ENCODE data around the gene LSS. TPM values are rescaled to one million over a fixed set of nuclear protein-coding genes. Genes with fewer than 3 reads are reported as not detected.

LSS gene
- total RNA-seq, 1 donor from 2014 or later: 26.7 TPM

- Mint-ChIP-seq H3K9me3 (no peaks in the 10 kb centered on the region), H3K4me1 (no peaks in the 10 kb centered on the region), H3K4me3 (no peak overlapping the region), H3K36me3 (peaks cover 31% of the 10 kb centered on the region), H3K27me3 (ENCODE audit: insufficient read depth, low read depth) (peaks cover 7% of the 10 kb centered on the region), H3K27ac (no peak overlapping the region)
- Histone ChIP-seq H2AFZ (replicated peaks) (no peak overlapping the region), H4K20me1 (ENCODE audit: low read depth) (peaks cover 3% of the 10 kb centered on the region), H3K79me2 (ENCODE audit: low read depth) (no peaks in the 10 kb centered on the region), H3K4me3 (no peak overlapping the region), H3K4me1 (no peaks in the 10 kb centered on the region), H3K27ac (no peak overlapping the region), H3K9ac (no peak overlapping the region), H3K9me3 (ENCODE audit: low read depth) (no peaks in the 10 kb centered on the region), H3K4me2 (no peak overlapping the region), H3K27me3 (no peaks in the 10 kb centered on the region), H3K36me3 (no peaks in the 10 kb centered on the region), H3F3A (ENCODE audit: low read depth) (no peaks in the 10 kb centered on the region)
- TF ChIP-seq EZH2 (IDR thresholded peaks at IDR 0.05) (no peak), EZH2phosphoT487 (IDR thresholded peaks at IDR 0.05) (no peak), CTCF (IDR thresholded peaks at IDR 0.05) (no peak)
- DNase-seq (ENCODE audit: low spot score): no peak
Measured at GRCh38 chr21:46269466-46269865, 40.9 kb upstream of the LSS start.

DNA sequence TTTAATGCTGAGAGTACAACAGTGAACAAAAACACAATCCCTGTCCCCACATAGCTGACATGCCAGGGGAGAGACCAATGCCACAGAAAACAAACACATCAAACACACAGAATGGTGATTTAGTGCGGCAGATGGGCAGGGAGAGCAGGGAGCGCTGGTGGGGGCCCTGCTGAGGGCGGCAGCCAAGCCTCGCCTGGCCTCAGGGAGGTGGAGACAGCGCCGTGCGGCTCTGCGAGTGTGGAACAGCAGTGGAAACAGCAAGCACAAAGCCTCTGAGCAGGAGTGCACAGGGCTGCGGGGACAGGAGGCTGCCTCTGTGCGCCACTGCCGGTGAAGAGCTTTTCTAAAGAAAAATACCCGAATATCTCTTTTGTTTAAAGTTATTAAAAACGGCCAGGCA lies 39.8 kb upstream of the LSS start:
- Mint-ChIP-seq H3K9me3 (no peaks in the 10 kb centered on the region), H3K27me3 (ENCODE audit: insufficient read depth, low read depth) (peaks cover 7% of the 10 kb centered on the region), H3K4me3 (no peak overlapping the region), H3K36me3 (peaks cover 24% of the 10 kb centered on the region), H3K27ac (no peak overlapping the region), H3K4me1 (no peaks in the 10 kb centered on the region)
- no peaks in the 10 kb centered on the region for H3K4me1 ChIP-seq
- no peak overlapping the region for H3K4me3 ChIP-seq
- peaks cover 3% of the 10 kb centered on the region for H4K20me1 ChIP-seq (ENCODE audit: low read depth)
- H3K36me3 ChIP-seq: no peaks in the 10 kb centered on the region
- H2AFZ ChIP-seq (replicated peaks): no peak overlapping the region
- DNase-seq (ENCODE audit: low spot score): no peak
- no peak overlapping the region for H3K4me2 ChIP-seq
- no peaks in the 10 kb centered on the region for H3K9me3 ChIP-seq (ENCODE audit: low read depth)
- no peaks in the 10 kb centered on the region for H3K79me2 ChIP-seq (ENCODE audit: low read depth)
- no peak for TF ChIP-seq CTCF (IDR thresholded peaks at IDR 0.05)
- no peak for TF ChIP-seq EZH2 (IDR thresholded peaks at IDR 0.05)
- TF ChIP-seq EZH2phosphoT487 (IDR thresholded peaks at IDR 0.05): no peak
- no peaks in the 10 kb centered on the region for H3F3A ChIP-seq (ENCODE audit: low read depth)
- H3K9ac ChIP-seq: no peak overlapping the region
- H3K27ac ChIP-seq: no peak overlapping the region
- H3K27me3 ChIP-seq: no peaks in the 10 kb centered on the region

DNA sequence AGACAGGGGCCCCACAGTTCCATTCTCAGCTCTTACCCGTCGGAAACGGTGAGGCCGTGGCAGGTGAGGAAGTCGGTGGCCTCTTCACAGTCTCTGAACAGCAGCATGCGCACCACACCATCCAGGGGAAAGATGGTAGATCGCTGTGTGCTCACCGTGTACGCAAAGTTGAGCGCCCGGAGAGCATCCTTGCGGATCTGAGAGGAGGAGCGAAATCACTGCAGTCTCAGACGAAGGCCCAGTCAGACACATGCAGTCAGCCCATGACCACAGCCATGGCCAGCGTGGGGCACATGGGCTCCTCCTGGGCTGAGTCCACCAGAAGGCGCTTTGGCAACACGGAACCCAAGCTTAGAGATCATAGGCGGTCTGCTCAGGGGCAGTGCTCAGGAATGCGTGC lies 38.4 kb upstream of the LSS start:
- H2AFZ ChIP-seq (replicated peaks): no peak overlapping the region
- H3F3A ChIP-seq (ENCODE audit: low read depth): no peaks in the 10 kb centered on the region
- peaks cover 5% of the 10 kb centered on the region for H3K27me3 Mint-ChIP-seq (ENCODE audit: insufficient read depth, low read depth)
- no peak overlapping the region for H3K27ac Mint-ChIP-seq
- no peak overlapping the region for H3K4me3 ChIP-seq
- H3K9ac ChIP-seq: no peak overlapping the region
- H3K36me3 ChIP-seq: no peaks in the 10 kb centered on the region
- no peak overlapping the region for H3K4me3 Mint-ChIP-seq
- TF ChIP-seq CTCF (IDR thresholded peaks at IDR 0.05) (no peak), EZH2phosphoT487 (IDR thresholded peaks at IDR 0.05) (no peak), EZH2 (IDR thresholded peaks at IDR 0.05) (no peak)
- no peaks in the 10 kb centered on the region for H3K79me2 ChIP-seq (ENCODE audit: low read depth)
- peaks cover 21% of the 10 kb centered on the region for H3K36me3 Mint-ChIP-seq
- H3K4me2 ChIP-seq: no peak overlapping the region
- H3K9me3 Mint-ChIP-seq: no peaks in the 10 kb centered on the region
- peaks cover 3% of the 10 kb centered on the region for H4K20me1 ChIP-seq (ENCODE audit: low read depth)
- no peaks in the 10 kb centered on the region for H3K4me1 Mint-ChIP-seq
- no peak for DNase-seq (ENCODE audit: low spot score)
- H3K27me3 ChIP-seq: no peaks in the 10 kb centered on the region
- no peaks in the 10 kb centered on the region for H3K9me3 ChIP-seq (ENCODE audit: low read depth)
- H3K4me1 ChIP-seq: no peaks in the 10 kb centered on the region
- H3K27ac ChIP-seq: no peak overlapping the region

Data from neural progenitor cell (in vitro differentiated cells).